GM10248 (cell line): Measurements from ENCODE around the gene AOPEP.

ENCODE experiments used
- CTCF ChIA-PET: fragments of 300-600 bp; sonication (Branson Sonifier 250); formaldehyde crosslinking; extraction: SDS; loops from one replicate; lab custom pipeline; 2021; ENCODE audit warnings: antibody characterized with exemption; lab: Yijun Ruan, JAX
- POLR2A ChIA-PET: fragments of 350-650 bp; sonication (Branson Sonifier 250); formaldehyde crosslinking; extraction: SDS; loops from one replicate; lab custom pipeline; 2020; ENCODE audit warnings: antibody characterized with exemption; lab: Yijun Ruan, JAX
- DNase-seq: peaks from one replicate; pipeline ENCODE4 v3.0.0; 2012; ENCODE audit errors: extremely low spot score
- TF ChIP-seq, protein P1 (sequence below): IDR thresholded peaks from 2 replicates; pipeline ENCODE4 v1.5.1; 2012; ENCODE audit warnings: mild to moderate bottlenecking, low read depth; ENCODE audit errors: extremely low read depth, missing control alignments, control extremely low read depth

AOPEP gene

DNA sequence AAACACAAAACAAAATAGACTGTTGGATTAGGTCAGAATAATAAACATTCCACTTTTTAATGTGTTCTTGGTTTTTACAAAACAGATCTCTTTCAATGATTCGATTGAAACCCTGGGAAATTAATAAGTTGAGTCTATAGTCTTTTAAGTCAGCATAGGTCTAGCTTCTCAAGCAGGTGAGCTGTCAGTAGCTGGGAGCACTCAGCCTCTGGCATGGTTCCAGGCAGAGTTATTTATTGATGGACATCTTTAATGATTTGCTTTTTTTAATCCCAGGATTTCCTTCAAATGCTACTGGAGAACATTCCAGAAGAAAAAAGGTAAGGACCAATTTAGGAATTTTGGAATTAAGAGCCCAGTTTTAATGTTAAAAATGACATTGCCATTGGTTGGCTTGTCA lies 241.0 kb downstream of the AOPEP start:
- ChIA-PET CTCF (interaction anchor here (1.8 kb wide), 1 partner anchor 19 kb away, joined by 3 read pairs; no protein-coding TSS in a partner anchor), POLR2A (no interaction called here)
- TF ChIP-seq, protein P1, sequence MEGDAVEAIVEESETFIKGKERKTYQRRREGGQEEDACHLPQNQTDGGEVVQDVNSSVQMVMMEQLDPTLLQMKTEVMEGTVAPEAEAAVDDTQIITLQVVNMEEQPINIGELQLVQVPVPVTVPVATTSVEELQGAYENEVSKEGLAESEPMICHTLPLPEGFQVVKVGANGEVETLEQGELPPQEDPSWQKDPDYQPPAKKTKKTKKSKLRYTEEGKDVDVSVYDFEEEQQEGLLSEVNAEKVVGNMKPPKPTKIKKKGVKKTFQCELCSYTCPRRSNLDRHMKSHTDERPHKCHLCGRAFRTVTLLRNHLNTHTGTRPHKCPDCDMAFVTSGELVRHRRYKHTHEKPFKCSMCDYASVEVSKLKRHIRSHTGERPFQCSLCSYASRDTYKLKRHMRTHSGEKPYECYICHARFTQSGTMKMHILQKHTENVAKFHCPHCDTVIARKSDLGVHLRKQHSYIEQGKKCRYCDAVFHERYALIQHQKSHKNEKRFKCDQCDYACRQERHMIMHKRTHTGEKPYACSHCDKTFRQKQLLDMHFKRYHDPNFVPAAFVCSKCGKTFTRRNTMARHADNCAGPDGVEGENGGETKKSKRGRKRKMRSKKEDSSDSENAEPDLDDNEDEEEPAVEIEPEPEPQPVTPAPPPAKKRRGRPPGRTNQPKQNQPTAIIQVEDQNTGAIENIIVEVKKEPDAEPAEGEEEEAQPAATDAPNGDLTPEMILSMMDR = no peak
- DNase-seq = no peak

DNA sequence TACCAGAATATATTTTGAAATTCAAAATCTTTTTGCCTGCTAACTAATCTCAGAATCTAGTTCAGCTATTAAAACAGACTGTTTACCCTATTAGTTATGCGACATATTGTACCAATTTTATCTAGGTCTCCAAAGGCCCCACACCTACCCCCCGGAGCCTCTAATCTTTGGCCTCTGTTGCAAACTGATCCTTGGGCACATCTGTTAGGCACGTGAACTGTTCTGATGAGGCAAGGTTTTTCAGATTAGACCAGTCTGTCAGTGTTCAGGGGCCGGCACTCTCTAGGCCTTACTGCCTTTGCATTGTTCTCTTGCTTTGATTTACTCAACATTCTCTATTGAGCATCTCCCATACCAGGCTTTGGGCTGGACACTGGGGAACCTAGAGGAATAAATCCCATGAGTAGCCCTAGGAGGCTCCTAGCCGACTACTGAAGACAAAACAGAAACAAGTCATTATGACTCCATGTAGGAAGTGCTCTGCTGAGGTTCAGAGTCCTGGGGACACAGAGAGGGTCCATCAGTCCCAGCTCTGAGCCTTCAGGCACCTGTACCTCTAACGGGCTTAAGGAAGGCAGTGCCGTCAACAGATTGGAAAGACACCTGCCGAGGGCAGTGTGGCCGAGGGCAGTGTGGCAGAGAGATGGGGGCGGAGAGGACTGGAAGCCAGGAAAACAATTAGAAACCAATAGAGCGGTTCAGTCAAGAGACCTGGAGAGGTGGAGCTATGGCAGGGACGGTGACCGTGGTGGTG lies 245.1 kb downstream of the AOPEP start:
- POLR2A ChIA-PET = no interaction called here
- CTCF ChIA-PET = interaction anchor here (1.4 kb wide), 1 partner anchor 17 kb away, joined by 4 read pairs; no protein-coding TSS in a partner anchor
- no peak for DNase-seq
- TF ChIP-seq, protein P1 = no peak

DNA sequence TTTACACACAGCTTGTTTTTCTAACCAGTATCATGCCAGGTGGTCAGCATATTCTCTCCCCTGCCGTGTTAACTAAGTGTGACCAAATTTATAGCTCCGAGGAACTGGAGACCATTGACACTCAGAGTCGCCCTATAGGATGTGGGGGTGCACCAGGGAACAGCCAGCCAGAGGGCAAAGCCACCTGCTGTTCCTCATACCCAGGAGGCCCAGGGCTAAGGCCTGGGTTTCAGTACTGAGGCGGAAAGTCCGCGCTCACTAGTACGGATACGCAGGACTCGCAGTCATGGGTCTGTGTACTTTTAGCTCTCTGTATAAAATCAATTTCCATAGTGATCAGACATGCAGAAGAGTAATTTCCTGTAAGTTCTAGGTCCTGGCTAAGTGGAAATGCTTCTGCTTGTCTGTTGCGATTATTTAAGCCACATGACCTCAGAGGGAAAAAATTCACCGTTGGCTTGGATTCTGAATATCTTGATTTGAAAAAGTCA lies 247.0 kb downstream of the AOPEP start:
- POLR2A ChIA-PET = no interaction called here
- TF ChIP-seq, protein P1 = no peak
- CTCF ChIA-PET = interaction anchor here (1.1 to 1.8 kb wide), 7 partner anchors 9 to 158 kb away, joined by 3 to 9 read pairs (median 4); no protein-coding TSS in a partner anchor
- no peak for DNase-seq

DNA sequence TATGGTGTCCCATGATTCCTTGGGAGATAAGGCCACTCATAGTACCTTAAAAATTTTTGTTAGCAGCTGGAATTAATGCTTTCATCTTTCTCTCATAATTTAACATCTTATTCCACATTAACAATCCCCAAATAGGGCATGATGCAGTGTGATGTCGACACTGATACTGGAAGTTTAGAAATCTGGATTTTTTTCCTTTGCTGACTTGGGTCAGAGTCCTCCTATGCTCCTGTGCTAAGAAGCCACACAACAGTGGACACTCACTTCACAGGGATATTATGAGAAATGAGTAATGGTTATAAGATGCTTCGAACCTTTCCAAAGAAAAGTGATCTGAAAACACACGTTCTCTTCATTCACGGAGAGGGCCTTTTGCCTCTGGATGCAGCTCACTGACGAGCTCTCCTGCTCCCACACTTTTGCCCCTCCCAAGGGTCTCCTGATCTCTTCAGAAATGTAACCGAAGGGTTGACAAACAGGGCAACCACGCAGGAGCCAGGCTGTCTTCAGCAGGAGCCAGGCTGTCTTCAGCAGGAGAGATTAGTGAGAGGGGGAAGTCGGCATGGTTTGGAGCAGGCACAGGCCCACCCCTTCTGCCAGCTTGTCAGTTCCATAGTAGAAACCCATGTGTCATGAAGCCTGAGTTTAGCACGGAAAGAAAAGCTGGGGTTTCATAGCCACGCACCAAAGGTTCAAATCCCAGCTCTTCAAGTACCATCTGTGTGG lies 247.8 kb downstream of the AOPEP start:
- ChIA-PET CTCF (interaction anchor here (1.1 to 1.8 kb wide), 4 partner anchors 10 to 22 kb away, joined by 4 to 9 read pairs (median 4); no protein-coding TSS in a partner anchor), POLR2A (no interaction called here)

DNA sequence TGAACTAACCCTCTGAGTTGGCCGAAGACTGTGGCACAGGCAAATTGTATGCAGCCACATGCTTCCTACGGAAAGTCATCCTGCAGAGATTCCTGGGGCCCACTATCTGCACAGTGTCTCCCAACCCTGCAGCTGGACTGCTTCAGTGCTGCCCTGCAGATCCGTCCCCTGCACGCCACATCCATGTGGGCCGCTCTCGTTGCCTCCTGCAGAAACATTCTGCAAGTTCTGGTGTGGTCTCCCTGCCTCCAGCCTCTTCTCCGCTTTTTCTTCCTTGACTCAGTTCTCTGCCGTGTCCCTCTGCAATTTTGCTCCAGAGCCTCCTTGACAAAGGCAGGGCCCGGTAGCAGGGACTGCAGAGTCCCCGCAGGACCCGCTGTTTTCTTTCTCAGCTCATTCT lies 249.0 kb downstream of the AOPEP start:
- CTCF ChIA-PET = no interaction called here
- TF ChIP-seq, protein P1 = no peak

More for the DNA sequence above, 247.8 kb downstream of the AOPEP start:
- no peak for DNase-seq
- TF ChIP-seq, protein P1 = no peak

DNA sequence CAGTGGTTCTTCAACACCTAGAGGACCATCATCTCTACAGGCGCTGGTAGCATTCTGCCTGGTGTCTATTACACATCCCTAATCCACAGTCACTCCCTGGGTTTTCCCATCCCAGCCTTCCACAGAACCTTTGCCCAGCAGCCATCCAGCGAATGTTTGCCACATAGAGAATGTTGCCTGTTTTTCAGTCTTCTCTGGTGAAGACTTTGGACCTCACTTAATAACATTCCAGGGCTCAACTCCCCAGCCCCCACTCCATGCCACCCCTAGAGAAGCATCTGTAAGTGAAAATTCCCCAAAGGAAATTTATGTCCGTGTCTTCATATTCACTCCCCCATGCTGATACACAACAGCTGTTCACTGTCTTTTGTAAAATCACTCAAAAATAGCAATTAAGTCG lies 249.6 kb downstream of the AOPEP start:
- ChIA-PET CTCF (no interaction called here), POLR2A (no interaction called here)
- DNase-seq = no peak
- TF ChIP-seq, protein P1 = no peak

More for the DNA sequence above, 249.0 kb downstream of the AOPEP start:
- no peak for DNase-seq
- POLR2A ChIA-PET = no interaction called here
